GM12878 (cell line): ENCODE measurements around the gene MRPS15. TPM values are rescaled to one million over a fixed set of nuclear protein-coding genes. Genes with fewer than 3 reads are reported as not detected.

ENCODE experiments used
- BCL11A ChIP-seq: IDR thresholded peaks from 2 replicates; pipeline ENCODE4 v1.6.1; 2011; ENCODE audit warnings: low read depth, low read length
- BRCA1 ChIP-seq: IDR thresholded peaks from 2 replicates; pipeline ENCODE4 v1.6.1; 2011; ENCODE audit warnings: low read depth, low read length, improper control_type of control experiment
- FOXK2 ChIP-seq: fragments of 450-650 bp; IDR thresholded peaks from 2 replicates; pipeline ENCODE4 v1.6.1; 2017; ENCODE audit warnings: mild to moderate bottlenecking, moderate library complexity
- GABPA ChIP-seq: IDR thresholded peaks from 2 replicates; pipeline ENCODE4 v1.6.1; 2014; ENCODE audit warnings: antibody characterized with exemption, low read depth, mild to moderate bottlenecking, inconsistent platforms
- GATAD2B ChIP-seq: fragments of 450-650 bp; conservative IDR thresholded peaks from 2 replicates; pipeline ENCODE4 v1.6.1; 2017; ENCODE audit warnings: low read depth, mild to moderate bottlenecking, moderate library complexity
- JUNB ChIP-seq: IDR thresholded peaks from 2 replicates; pipeline ENCODE4 v1.6.1; 2016; ENCODE audit warnings: antibody characterized with exemption, mild to moderate bottlenecking
- MEF2B ChIP-seq: fragments of 450-650 bp; IDR thresholded peaks from 2 replicates; pipeline ENCODE4 v1.6.1; 2018; ENCODE audit warnings: mild to moderate bottlenecking, moderate library complexity; ENCODE audit not compliant: partially characterized antibody, poor library complexity, severe bottlenecking
- MTA3 ChIP-seq: IDR thresholded peaks from 2 replicates; pipeline ENCODE4 v1.6.1; 2012; ENCODE audit warnings: low read length, inconsistent platforms, borderline replicate concordance
- NFXL1 ChIP-seq: fragments of 450-650 bp; IDR thresholded peaks from 2 replicates; pipeline ENCODE4 v1.6.1; 2017; ENCODE audit warnings: antibody characterized with exemption, mild to moderate bottlenecking, borderline replicate concordance
- NFYB ChIP-seq: IDR thresholded peaks from 2 replicates; pipeline ENCODE4 v1.6.1; 2011; ENCODE audit warnings: low read depth, mild to moderate bottlenecking, low read length, improper control_type of control experiment, moderate library complexity; ENCODE audit not compliant: insufficient read depth
- PAX8 ChIP-seq: fragments of 450-650 bp; IDR thresholded peaks from 2 replicates; pipeline ENCODE4 v1.6.1; 2017; ENCODE audit warnings: mild to moderate bottlenecking, moderate library complexity
- POU2F2 ChIP-seq: IDR thresholded peaks from 3 replicates; pipeline ENCODE4 v1.6.1; 2011; ENCODE audit warnings: low read depth, mild to moderate bottlenecking, low read length, borderline replicate concordance
- RB1 ChIP-seq: fragments of 450-650 bp; formaldehyde crosslinking; IDR thresholded peaks from 2 replicates; pipeline ENCODE4 v1.6.1; 2017; ENCODE audit warnings: mild to moderate bottlenecking, borderline replicate concordance
- SREBF2 ChIP-seq: IDR thresholded peaks from 2 replicates; pipeline ENCODE4 v1.6.1; 2012; ENCODE audit warnings: mild to moderate bottlenecking, low read length
- TAF1 ChIP-seq: IDR thresholded peaks from 2 replicates; pipeline ENCODE4 v1.6.1; 2011; ENCODE audit warnings: mild to moderate bottlenecking, low read depth, low read length, borderline replicate concordance
- TARDBP ChIP-seq: IDR thresholded peaks from 2 replicates; pipeline ENCODE4 v1.6.1; 2016; ENCODE audit warnings: borderline replicate concordance
- polyA plus RNA-seq, 11 experiments: library from polyadenylated mRNA; depleted of rRNA in 4 of 11; unstranded in 6 of 11; stranded (reverse) in 5 of 11; fragments of >200 nt; fragmentation: Nextera tagmentation in 4 of 11; fragmentation: Illumina TruSeq in 1 of 11; extraction: Ambion mirVana in 4 of 11; extraction: Trizol in 1 of 11; gene quantifications; 1 replicate in 1 of 11; 2 replicates in 10 of 11; pipeline versions ENCODE4 v1.2.1 to v1.2.3, GENCODE V29; 2011 to 2016; ENCODE audit warnings: inconsistent platforms in 2 of 11, missing spikeins in 2 of 11, low read depth in 1 of 11
- total RNA-seq, 4 experiments: library from RNA; depleted of rRNA in 3 of 4; stranded (reverse); fragments of >200 nt in 3 of 4; fragmentation: Illumina TruSeq in 1 of 4; extraction: Trizol in 1 of 4; gene quantifications; 2 replicates each; pipeline versions ENCODE4 v1.2.1 to v1.2.3, GENCODE V29; 2013 to 2021
- TF ChIP-seq, protein P1 (sequence below): IDR thresholded peaks from 2 replicates; pipeline ENCODE4 v1.6.1; 2012; ENCODE audit warnings: improper control_type of control experiment, low read depth, low read length; ENCODE audit not compliant: insufficient replicate concordance
- TF ChIP-seq, protein P2 (sequence below): IDR thresholded peaks from 2 replicates; pipeline ENCODE4 v1.6.1; 2011; ENCODE audit warnings: borderline replicate concordance, low read depth, mild to moderate bottlenecking, moderate library complexity, low read length; ENCODE audit not compliant: insufficient read depth, poor library complexity, severe bottlenecking
- TF ChIP-seq, protein P3 (sequence below): fragments of 450-650 bp; IDR thresholded peaks from 2 replicates; pipeline ENCODE4 v1.6.1; 2016; ENCODE audit warnings: mild to moderate bottlenecking
- TF ChIP-seq, protein P4 (sequence below): IDR thresholded peaks from 2 replicates; pipeline ENCODE4 v1.6.1; 2012; ENCODE audit warnings: low read depth, low read length, improper control_type of control experiment

Gene MRPS15
- total and polyA plus RNA-seq, 10 of the 15 experiments (the other 5 are each of a cell fraction or from before 2014, with no cell fraction given) = 41.1 to 207 (median 107) TPM

DNA sequence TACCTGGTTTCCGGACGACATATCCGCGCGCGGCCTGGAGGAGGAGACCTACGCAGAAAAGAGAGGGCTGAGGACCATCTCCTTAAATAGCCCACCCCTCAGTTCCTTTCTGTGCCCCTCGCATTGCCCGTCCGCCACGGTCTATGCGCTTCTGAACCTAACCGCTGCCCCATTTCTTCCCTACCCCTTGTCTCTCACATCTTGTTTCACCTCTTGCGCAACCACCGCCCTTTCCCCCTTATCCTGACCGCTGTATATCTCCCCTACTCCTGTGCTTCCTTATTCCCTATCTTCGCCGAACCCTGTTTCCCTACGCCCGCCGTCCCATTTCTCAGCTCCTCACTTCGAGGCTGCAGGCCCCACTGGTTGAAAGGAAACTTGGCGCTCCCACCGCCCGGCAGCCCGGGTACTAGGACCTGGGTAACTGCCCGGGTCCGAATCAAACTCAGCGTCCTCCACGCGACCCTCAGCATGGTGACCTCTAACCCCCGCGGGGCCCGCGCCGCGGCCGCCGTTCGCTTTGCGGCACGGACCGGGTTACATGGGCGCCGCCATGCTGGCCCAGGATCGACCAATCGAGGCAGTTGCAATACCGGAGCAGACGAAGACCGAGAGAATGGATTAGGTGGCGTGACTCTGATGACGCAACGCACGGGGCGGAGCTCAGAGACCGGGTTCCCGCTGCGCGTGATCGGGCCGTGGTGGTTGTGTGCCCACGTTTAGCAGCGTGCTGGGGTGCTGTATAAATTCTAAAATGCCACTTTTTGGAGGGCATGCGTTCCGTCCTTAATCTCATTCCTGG lies at the start of gene MRPS15 (continued):
- TF ChIP-seq, protein P1, sequence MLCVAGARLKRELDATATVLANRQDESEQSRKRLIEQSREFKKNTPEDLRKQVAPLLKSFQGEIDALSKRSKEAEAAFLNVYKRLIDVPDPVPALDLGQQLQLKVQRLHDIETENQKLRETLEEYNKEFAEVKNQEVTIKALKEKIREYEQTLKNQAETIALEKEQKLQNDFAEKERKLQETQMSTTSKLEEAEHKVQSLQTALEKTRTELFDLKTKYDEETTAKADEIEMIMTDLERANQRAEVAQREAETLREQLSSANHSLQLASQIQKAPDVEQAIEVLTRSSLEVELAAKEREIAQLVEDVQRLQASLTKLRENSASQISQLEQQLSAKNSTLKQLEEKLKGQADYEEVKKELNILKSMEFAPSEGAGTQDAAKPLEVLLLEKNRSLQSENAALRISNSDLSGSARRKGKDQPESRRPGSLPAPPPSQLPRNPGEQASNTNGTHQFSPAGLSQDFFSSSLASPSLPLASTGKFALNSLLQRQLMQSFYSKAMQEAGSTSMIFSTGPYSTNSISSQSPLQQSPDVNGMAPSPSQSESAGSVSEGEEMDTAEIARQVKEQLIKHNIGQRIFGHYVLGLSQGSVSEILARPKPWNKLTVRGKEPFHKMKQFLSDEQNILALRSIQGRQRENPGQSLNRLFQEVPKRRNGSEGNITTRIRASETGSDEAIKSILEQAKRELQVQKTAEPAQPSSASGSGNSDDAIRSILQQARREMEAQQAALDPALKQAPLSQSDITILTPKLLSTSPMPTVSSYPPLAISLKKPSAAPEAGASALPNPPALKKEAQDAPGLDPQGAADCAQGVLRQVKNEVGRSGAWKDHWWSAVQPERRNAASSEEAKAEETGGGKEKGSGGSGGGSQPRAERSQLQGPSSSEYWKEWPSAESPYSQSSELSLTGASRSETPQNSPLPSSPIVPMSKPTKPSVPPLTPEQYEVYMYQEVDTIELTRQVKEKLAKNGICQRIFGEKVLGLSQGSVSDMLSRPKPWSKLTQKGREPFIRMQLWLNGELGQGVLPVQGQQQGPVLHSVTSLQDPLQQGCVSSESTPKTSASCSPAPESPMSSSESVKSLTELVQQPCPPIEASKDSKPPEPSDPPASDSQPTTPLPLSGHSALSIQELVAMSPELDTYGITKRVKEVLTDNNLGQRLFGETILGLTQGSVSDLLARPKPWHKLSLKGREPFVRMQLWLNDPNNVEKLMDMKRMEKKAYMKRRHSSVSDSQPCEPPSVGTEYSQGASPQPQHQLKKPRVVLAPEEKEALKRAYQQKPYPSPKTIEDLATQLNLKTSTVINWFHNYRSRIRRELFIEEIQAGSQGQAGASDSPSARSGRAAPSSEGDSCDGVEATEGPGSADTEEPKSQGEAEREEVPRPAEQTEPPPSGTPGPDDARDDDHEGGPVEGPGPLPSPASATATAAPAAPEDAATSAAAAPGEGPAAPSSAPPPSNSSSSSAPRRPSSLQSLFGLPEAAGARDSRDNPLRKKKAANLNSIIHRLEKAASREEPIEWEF = peak; percentile 100
- no peak for TF ChIP-seq BRCA1
- peak; percentile 84 for TF ChIP-seq FOXK2
- TF ChIP-seq MTA3 = no peak; the same call in 1 of the 2 replicates
- TF ChIP-seq NFXL1 = 0 out of 2 replicates have a peak, but pooled peaks have one; percentile 32
- TF ChIP-seq, protein P2, sequence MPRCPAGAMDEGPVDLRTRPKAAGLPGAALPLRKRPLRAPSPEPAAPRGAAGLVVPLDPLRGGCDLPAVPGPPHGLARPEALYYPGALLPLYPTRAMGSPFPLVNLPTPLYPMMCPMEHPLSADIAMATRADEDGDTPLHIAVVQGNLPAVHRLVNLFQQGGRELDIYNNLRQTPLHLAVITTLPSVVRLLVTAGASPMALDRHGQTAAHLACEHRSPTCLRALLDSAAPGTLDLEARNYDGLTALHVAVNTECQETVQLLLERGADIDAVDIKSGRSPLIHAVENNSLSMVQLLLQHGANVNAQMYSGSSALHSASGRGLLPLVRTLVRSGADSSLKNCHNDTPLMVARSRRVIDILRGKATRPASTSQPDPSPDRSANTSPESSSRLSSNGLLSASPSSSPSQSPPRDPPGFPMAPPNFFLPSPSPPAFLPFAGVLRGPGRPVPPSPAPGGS = peak; percentile 19
- TF ChIP-seq PAX8 = no peak
- peak; percentile 24; the same call in 1 of the 2 replicates for TF ChIP-seq NFYB
- TF ChIP-seq GATAD2B = peak; percentile 50; the same call in 1 of the 2 replicates
- peak; percentile 80 for TF ChIP-seq TAF1
- TF ChIP-seq JUNB = no peak
- TF ChIP-seq POU2F2 = peak; percentile 92; the same call in 2 of the 3 replicates
- TF ChIP-seq, protein P3, sequence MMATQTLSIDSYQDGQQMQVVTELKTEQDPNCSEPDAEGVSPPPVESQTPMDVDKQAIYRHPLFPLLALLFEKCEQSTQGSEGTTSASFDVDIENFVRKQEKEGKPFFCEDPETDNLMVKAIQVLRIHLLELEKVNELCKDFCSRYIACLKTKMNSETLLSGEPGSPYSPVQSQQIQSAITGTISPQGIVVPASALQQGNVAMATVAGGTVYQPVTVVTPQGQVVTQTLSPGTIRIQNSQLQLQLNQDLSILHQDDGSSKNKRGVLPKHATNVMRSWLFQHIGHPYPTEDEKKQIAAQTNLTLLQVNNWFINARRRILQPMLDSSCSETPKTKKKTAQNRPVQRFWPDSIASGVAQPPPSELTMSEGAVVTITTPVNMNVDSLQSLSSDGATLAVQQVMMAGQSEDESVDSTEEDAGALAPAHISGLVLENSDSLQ = no peak
- TF ChIP-seq TARDBP = peak; percentile 85; the same call in 1 of the 2 replicates
- peak; percentile 21 for TF ChIP-seq MEF2B
- peak; percentile 90; the same call in 1 of the 2 replicates for TF ChIP-seq RB1
- TF ChIP-seq, protein P4, sequence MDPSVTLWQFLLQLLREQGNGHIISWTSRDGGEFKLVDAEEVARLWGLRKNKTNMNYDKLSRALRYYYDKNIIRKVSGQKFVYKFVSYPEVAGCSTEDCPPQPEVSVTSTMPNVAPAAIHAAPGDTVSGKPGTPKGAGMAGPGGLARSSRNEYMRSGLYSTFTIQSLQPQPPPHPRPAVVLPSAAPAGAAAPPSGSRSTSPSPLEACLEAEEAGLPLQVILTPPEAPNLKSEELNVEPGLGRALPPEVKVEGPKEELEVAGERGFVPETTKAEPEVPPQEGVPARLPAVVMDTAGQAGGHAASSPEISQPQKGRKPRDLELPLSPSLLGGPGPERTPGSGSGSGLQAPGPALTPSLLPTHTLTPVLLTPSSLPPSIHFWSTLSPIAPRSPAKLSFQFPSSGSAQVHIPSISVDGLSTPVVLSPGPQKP = peak; percentile 63; the same call in 1 of the 2 replicates
- peak; percentile 82 for TF ChIP-seq SREBF2
- no peak for TF ChIP-seq GABPA
- peak; percentile 25; the same call in 1 of the 2 replicates for TF ChIP-seq BCL11A
